Uterus (tissue), 2 donors: ENCODE results near the gene SH2D3C.

ENCODE experiments used
- CTCF ChIP-seq, 4 experiments: fragments of 200-600 bp in 2 of 4; fragments of 450-650 bp in 2 of 4; sonication (generic) in 2 of 4; IDR thresholded peaks; one replicate each; pipeline ENCODE4 v1.5.1; 2016 to 2019; ENCODE audit warnings: antibody characterized with exemption in 4 of 4, mild to moderate bottlenecking in 2 of 4, moderate library complexity in 1 of 4
- POLR2A ChIP-seq, 2 donors: fragments of 450-650 bp; IDR thresholded peaks; one replicate each; pipeline ENCODE4 v1.6.1; 2016; ENCODE audit warnings: antibody characterized with exemption in 2 of 2, mild to moderate bottlenecking in 1 of 2, moderate library complexity in 1 of 2

DNA sequence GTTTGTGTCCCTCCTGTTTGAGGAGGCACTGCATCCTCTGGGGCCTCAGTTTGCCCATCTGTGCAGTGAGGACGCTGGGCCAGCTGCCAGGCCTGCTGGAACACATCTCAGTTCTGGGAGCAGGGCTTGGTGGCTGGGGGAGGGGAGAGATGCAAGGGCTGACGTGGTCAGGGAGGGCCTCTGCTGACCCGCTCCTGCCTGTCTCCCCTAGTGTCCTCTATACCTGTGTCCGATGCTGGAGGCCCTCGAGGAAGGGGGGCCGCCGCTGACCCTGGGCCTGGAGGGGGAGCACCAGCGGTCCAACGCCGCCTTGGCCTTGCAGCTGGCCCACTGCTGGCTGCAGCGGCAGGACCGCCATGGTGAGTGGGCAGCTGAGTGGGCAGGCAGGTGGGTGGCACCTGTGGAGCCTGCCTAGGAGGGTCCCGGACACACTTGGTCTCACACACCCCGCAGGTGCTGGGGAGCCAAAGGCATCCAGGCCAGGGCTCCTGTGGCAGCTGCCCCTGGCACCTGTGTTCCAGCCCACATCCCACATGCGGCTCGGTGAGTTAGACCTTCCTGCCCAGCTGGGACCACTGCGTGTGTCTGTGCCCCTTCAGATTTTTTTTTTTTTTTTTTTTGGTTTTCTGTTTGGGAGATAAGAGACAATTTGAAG is 30.0 kb upstream of the SH2D3C start:
- TF ChIP-seq CTCF (IDR thresholded peaks at IDR 0.05): no peak
- no peak for TF ChIP-seq POLR2A (IDR thresholded peaks at IDR 0.05)
